Panc1 (cell line): ENCODE measurements around the gene PARP3.

Experiments
- CTCF ChIP-seq: fragments of 450-650 bp; IDR thresholded peaks from 2 replicates; pipeline ENCODE4 v1.5.1; 2017; ENCODE audit warnings: mild to moderate bottlenecking
- POLR2AphosphoS5 ChIP-seq: IDR thresholded peaks from 2 replicates; pipeline ENCODE4 v1.6.1; 2012; ENCODE audit warnings: mild to moderate bottlenecking, low read depth, low read length, moderate library complexity
- SIN3A ChIP-seq: IDR thresholded peaks from 2 replicates; pipeline ENCODE4 v1.6.1; 2012; ENCODE audit warnings: low read depth, mild to moderate bottlenecking, low read length, moderate library complexity, borderline replicate concordance; ENCODE audit not compliant: insufficient read depth
- TCF7L2 ChIP-seq: IDR thresholded peaks from 2 replicates; pipeline ENCODE4 v1.6.1; 2011; ENCODE audit warnings: mild to moderate bottlenecking, low read depth, low read length, inconsistent platforms
- TF ChIP-seq, protein P1 (sequence below), 2 experiments: IDR thresholded peaks; 2 replicates each; pipeline ENCODE4 v1.6.1; 2011 to 2012; ENCODE audit warnings: low read depth in 2 of 2, control low read depth in 1 of 2, low read length in 1 of 2, mild to moderate bottlenecking in 1 of 2, moderate library complexity in 1 of 2; ENCODE audit not compliant: insufficient read depth in 1 of 2

- TF ChIP-seq, protein P1, sequence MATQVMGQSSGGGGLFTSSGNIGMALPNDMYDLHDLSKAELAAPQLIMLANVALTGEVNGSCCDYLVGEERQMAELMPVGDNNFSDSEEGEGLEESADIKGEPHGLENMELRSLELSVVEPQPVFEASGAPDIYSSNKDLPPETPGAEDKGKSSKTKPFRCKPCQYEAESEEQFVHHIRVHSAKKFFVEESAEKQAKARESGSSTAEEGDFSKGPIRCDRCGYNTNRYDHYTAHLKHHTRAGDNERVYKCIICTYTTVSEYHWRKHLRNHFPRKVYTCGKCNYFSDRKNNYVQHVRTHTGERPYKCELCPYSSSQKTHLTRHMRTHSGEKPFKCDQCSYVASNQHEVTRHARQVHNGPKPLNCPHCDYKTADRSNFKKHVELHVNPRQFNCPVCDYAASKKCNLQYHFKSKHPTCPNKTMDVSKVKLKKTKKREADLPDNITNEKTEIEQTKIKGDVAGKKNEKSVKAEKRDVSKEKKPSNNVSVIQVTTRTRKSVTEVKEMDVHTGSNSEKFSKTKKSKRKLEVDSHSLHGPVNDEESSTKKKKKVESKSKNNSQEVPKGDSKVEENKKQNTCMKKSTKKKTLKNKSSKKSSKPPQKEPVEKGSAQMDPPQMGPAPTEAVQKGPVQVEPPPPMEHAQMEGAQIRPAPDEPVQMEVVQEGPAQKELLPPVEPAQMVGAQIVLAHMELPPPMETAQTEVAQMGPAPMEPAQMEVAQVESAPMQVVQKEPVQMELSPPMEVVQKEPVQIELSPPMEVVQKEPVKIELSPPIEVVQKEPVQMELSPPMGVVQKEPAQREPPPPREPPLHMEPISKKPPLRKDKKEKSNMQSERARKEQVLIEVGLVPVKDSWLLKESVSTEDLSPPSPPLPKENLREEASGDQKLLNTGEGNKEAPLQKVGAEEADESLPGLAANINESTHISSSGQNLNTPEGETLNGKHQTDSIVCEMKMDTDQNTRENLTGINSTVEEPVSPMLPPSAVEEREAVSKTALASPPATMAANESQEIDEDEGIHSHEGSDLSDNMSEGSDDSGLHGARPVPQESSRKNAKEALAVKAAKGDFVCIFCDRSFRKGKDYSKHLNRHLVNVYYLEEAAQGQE (IDR thresholded peaks at IDR 0.05; ENCODE audit: insufficient read depth in 1 of 2, low read depth in 2 of 2, low read length in 1 of 2) = no peak
- TF ChIP-seq CTCF (no peak), POLR2AphosphoS5 (no peak), SIN3A (no peak), TCF7L2 (no peak)
Measured at GRCh38 chr3:51937014-51937413, 5.1 kb upstream of the PARP3 start.
